A549 (cell line): ENCODE data around the gene TECR.
"Not testable (repeated sequence)": the region's sequence is repeated elsewhere in the genome, so short reads cannot be mapped to it uniquely, and the experiment has no call there.

Experiments
- BHLHE40 ChIP-seq: IDR thresholded peaks from 2 replicates; pipeline ENCODE4 v1.6.1; 2012; ENCODE audit warnings: low read depth, low read length, inconsistent platforms
- CHD4 ChIP-seq: fragments of 200-600 bp; sonication (generic); IDR thresholded peaks from 2 replicates; pipeline ENCODE4 v1.6.1; 2016; ENCODE audit warnings: antibody characterized with exemption, mild to moderate bottlenecking, borderline replicate concordance
- EP300 ChIP-seq, 2 experiments: fragments of >200 bp; sonication (Bioruptor Twin); formaldehyde crosslinking; IDR thresholded peaks; 2 replicates in 1 of 2; 3 replicates in 1 of 2; pipeline ENCODE4 v1.6.1; 2016 to 2017
- MAZ ChIP-seq: fragments of 150-350 bp; IDR thresholded peaks from 2 replicates; pipeline ENCODE4 v1.6.1; 2014; ENCODE audit warnings: antibody characterized with exemption, low read depth, low read length, borderline replicate concordance
- PHF8 ChIP-seq: fragments of 200-600 bp; sonication (generic); IDR thresholded peaks from 2 replicates; pipeline ENCODE4 v1.6.1; 2016; ENCODE audit warnings: low read depth, mild to moderate bottlenecking, antibody characterized with exemption, moderate library complexity, borderline replicate concordance
- POLR2A ChIP-seq: IDR thresholded peaks from 2 replicates; pipeline ENCODE4 v1.6.1; 2012; ENCODE audit warnings: mild to moderate bottlenecking, low read length
- POLR2AphosphoS2 ChIP-seq: conservative IDR thresholded peaks from 2 replicates; pipeline ENCODE4 v1.6.1; 2012; ENCODE audit warnings: low read length, improper control_type of control experiment, inconsistent platforms
- RAD21 ChIP-seq, 2 experiments: fragments of >200 bp in 1 of 2; sonication (Bioruptor Twin) in 1 of 2; formaldehyde crosslinking in 1 of 2; IDR thresholded peaks in 1 of 2; conservative IDR thresholded peaks in 1 of 2; 2 replicates in 1 of 2; 3 replicates in 1 of 2; pipeline ENCODE4 v1.6.1; 2012 to 2018; ENCODE audit warnings: inconsistent platforms in 1 of 2
- RFX5 ChIP-seq: fragments of 450-650 bp; IDR thresholded peaks from 2 replicates; pipeline ENCODE4 v1.7.1; 2014; ENCODE audit warnings: antibody characterized with exemption, mild to moderate bottlenecking, moderate library complexity
- ZNF302 ChIP-seq: fragments of 250-450 bp; sonication (Bioruptor Pico); IDR thresholded peaks from 2 replicates; pipeline ENCODE4 v1.9.0; 2021; ENCODE audit warnings: inconsistent platforms, mild to moderate bottlenecking, moderate library complexity
- ZSCAN20 ChIP-seq: fragments of 250-450 bp; sonication (Bioruptor Pico); IDR thresholded peaks from 2 replicates; pipeline ENCODE4 v1.8.0; 2022; ENCODE audit warnings: mild to moderate bottlenecking, moderate library complexity
- TF ChIP-seq, protein P1 (sequence below): fragments of >200 bp; sonication (Bioruptor Twin); formaldehyde crosslinking; IDR thresholded peaks from 3 replicates; pipeline ENCODE4 v1.5.1; 2016
- TF ChIP-seq, protein P2 (sequence below): fragments of 200-600 bp; sonication (generic); IDR thresholded peaks from 2 replicates; pipeline ENCODE4 v1.6.1; 2016; ENCODE audit warnings: antibody characterized with exemption, mild to moderate bottlenecking, moderate library complexity

DNA sequence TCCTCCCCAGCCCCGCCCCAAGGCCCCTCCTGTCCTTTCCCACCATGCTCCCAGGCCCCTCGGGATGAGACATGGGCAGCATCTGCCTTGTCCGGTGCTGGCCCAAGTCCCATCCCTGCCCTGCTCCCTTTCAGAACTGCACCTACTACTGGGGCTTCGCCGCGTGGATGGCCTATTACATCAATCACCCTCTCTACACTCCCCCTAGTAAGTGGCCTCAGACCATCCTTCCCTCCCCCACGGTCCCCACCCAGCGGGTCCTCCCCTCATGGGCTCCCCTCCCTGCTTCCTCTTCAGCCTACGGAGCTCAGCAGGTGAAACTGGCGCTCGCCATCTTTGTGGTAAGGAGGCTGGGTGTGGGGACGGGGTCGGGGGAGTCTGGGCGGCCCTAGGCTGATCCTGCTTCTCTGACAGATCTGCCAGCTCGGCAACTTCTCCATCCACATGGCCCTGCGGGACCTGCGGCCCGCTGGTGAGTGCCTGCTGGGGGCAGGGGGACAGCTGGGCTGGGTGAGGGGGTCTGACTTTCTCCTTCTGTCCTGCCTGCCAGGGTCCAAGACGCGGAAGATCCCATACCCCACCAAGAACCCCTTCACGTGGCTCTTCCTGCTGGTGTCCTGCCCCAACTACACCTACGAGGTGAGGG, 35.4 kb downstream of the TECR start:
- TF ChIP-seq, protein P1, sequence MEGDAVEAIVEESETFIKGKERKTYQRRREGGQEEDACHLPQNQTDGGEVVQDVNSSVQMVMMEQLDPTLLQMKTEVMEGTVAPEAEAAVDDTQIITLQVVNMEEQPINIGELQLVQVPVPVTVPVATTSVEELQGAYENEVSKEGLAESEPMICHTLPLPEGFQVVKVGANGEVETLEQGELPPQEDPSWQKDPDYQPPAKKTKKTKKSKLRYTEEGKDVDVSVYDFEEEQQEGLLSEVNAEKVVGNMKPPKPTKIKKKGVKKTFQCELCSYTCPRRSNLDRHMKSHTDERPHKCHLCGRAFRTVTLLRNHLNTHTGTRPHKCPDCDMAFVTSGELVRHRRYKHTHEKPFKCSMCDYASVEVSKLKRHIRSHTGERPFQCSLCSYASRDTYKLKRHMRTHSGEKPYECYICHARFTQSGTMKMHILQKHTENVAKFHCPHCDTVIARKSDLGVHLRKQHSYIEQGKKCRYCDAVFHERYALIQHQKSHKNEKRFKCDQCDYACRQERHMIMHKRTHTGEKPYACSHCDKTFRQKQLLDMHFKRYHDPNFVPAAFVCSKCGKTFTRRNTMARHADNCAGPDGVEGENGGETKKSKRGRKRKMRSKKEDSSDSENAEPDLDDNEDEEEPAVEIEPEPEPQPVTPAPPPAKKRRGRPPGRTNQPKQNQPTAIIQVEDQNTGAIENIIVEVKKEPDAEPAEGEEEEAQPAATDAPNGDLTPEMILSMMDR: not testable (repeated sequence)
- not testable (repeated sequence) for TF ChIP-seq EP300 (IDR thresholded peaks at IDR 0.05); CHD4; PHF8; ZNF302; BHLHE40; POLR2A; ZSCAN20 (CRISPR knock-in tag); MAZ; RFX5; RAD21 (conservative IDR thresholded peaks at IDR 0.05 in 1 of 2, IDR thresholded peaks at IDR 0.05 in 1 of 2); POLR2AphosphoS2
- TF ChIP-seq, protein P2, sequence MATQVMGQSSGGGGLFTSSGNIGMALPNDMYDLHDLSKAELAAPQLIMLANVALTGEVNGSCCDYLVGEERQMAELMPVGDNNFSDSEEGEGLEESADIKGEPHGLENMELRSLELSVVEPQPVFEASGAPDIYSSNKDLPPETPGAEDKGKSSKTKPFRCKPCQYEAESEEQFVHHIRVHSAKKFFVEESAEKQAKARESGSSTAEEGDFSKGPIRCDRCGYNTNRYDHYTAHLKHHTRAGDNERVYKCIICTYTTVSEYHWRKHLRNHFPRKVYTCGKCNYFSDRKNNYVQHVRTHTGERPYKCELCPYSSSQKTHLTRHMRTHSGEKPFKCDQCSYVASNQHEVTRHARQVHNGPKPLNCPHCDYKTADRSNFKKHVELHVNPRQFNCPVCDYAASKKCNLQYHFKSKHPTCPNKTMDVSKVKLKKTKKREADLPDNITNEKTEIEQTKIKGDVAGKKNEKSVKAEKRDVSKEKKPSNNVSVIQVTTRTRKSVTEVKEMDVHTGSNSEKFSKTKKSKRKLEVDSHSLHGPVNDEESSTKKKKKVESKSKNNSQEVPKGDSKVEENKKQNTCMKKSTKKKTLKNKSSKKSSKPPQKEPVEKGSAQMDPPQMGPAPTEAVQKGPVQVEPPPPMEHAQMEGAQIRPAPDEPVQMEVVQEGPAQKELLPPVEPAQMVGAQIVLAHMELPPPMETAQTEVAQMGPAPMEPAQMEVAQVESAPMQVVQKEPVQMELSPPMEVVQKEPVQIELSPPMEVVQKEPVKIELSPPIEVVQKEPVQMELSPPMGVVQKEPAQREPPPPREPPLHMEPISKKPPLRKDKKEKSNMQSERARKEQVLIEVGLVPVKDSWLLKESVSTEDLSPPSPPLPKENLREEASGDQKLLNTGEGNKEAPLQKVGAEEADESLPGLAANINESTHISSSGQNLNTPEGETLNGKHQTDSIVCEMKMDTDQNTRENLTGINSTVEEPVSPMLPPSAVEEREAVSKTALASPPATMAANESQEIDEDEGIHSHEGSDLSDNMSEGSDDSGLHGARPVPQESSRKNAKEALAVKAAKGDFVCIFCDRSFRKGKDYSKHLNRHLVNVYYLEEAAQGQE: not testable (repeated sequence)
